PFSK-1 (cell line): ENCODE measurements around the gene MAGI1.

ENCODE experiments used
- FOXP2 ChIP-seq: optimal IDR thresholded peaks from 2 replicates; pipeline ENCODE3; 2011; ENCODE audit warnings: borderline replicate concordance, control low read depth, inconsistent platforms; ENCODE audit not compliant: insufficient read depth; ENCODE audit errors: extremely low read length, extremely low read depth
- POLR2AphosphoS5 ChIP-seq: IDR thresholded peaks from 2 replicates; pipeline ENCODE4 v1.6.1; 2012; ENCODE audit warnings: low read depth, mild to moderate bottlenecking, control low read depth, low read length, moderate library complexity
- SIN3A ChIP-seq: IDR thresholded peaks from 2 replicates; pipeline ENCODE4 v1.6.1; 2012; ENCODE audit warnings: mild to moderate bottlenecking, low read length, moderate library complexity, borderline replicate concordance; ENCODE audit not compliant: insufficient read depth
- TAF1 ChIP-seq: IDR thresholded peaks from 2 replicates; pipeline ENCODE4 v1.6.1; 2012; ENCODE audit warnings: low read length, control low read depth, borderline replicate concordance; ENCODE audit not compliant: insufficient read depth
- TF ChIP-seq, protein P1 (sequence below), 2 experiments: IDR thresholded peaks; 2 replicates each; pipeline versions ENCODE4 v1.6.1 to v1.8.0; 2011 to 2012; ENCODE audit warnings: low read depth in 2 of 2, low read length in 2 of 2, control low read depth in 1 of 2, inconsistent platforms in 1 of 2, mild to moderate bottlenecking in 1 of 2, moderate library complexity in 1 of 2; ENCODE audit not compliant: insufficient read depth in 1 of 2

DNA sequence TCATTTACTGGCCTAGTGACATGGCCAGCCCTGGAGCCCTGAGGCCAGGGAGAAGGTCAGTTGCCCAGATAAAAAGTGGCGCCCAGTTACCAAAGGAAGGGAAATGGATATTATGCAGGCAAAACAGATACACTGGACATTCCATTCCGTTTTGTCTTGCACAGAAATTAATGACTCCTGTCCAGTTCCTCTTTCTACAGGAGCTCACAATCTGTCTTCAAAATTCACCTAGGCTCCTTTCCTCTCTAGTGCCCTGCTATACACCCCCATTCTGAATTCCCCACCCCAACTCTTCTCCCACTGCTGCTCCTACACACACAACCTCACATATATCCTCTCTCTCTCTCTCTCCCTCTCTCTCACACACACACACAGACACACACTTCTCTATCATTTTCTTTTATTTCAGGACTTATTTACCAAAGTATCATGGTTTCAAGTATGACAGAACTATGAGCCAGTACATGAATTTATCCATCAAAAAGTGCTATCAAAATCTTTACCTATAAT, 229.0 kb downstream of the MAGI1 start:
- TF ChIP-seq SIN3A (no peak), POLR2AphosphoS5 (no peak), FOXP2 (no peak), TAF1 (no peak)
- TF ChIP-seq, protein P1, sequence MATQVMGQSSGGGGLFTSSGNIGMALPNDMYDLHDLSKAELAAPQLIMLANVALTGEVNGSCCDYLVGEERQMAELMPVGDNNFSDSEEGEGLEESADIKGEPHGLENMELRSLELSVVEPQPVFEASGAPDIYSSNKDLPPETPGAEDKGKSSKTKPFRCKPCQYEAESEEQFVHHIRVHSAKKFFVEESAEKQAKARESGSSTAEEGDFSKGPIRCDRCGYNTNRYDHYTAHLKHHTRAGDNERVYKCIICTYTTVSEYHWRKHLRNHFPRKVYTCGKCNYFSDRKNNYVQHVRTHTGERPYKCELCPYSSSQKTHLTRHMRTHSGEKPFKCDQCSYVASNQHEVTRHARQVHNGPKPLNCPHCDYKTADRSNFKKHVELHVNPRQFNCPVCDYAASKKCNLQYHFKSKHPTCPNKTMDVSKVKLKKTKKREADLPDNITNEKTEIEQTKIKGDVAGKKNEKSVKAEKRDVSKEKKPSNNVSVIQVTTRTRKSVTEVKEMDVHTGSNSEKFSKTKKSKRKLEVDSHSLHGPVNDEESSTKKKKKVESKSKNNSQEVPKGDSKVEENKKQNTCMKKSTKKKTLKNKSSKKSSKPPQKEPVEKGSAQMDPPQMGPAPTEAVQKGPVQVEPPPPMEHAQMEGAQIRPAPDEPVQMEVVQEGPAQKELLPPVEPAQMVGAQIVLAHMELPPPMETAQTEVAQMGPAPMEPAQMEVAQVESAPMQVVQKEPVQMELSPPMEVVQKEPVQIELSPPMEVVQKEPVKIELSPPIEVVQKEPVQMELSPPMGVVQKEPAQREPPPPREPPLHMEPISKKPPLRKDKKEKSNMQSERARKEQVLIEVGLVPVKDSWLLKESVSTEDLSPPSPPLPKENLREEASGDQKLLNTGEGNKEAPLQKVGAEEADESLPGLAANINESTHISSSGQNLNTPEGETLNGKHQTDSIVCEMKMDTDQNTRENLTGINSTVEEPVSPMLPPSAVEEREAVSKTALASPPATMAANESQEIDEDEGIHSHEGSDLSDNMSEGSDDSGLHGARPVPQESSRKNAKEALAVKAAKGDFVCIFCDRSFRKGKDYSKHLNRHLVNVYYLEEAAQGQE (IDR thresholded peaks at IDR 0.05; ENCODE audit: insufficient read depth in 1 of 2, low read depth in 2 of 2, low read length in 2 of 2), result no peak
